Globus pallidus (tissue), 1 donor: Measurements from ENCODE around the gene RBM20.
"Not testable (repeated sequence)": the region's sequence is repeated elsewhere in the genome, so short reads cannot be mapped to it uniquely, and the experiment has no call there.

ENCODE experiments used
- DNase-seq: peaks from one replicate; pipeline ENCODE4 v3.0.0-alpha.2; 2015; ENCODE audit warnings: low spot score

Gene RBM20

DNA sequence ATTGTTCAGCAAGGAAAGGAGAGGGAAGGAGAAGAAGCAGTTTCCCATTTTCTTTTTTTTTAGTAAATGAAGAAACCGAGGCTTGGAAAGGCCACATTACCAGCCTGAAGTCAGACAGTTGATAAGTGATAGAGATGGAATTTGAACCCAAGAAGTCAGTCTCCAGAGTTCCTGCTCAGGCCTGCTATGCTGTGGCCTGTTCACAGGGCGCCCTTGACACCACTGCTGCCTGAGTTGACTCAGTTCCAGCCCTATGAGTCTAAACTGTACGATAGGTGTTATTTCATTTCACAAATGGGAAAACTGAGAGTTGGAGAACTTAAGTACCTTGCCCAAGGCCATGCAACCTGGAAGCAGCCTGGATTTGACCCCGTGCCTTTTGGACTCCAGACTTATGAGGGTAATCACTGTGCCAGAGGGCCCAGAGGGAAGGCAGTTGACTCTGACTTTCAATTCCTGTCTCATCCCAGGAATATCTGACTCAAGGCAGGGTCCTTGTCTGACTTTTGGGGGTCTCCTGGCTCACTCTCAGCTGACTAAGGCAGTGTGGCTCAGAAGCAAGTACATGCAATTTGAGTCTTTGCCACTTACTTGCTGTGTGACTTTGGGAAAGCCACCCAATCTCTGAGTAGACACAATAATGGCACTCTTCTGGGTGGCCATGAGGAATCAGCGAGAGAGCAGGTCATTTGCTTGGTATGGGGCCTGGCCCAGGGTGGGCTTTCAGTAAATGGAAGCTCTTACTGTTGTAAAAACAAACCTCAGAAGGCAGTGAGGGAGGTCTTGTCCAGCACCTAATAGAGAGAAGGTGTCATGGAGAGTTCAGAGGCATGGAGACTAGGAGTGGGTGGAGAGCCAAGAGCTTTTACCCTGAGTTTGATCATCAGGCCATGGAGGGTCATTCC lies 17.9 kb upstream of the RBM20 start:
- no peak for DNase-seq

DNA sequence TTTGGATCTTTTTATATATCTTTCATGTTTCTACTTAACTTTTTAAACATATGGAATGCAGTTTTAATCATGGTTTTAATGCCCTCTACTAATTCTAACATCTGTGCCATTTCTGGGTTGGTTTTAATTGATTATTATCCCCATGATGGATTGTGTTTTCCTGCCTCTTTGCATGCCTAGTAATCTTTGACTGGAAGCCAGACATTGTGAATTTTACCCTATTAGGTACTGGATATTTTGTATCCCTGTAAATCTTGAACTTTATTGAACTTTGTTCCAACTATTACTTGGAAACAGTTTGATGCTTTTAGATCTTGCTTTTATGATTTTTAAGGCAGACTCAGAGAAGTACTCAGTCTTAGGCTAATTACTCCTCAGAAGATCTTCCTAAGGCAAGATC lies 16.0 kb upstream of the RBM20 start:
- DNase-seq: no peak

DNA sequence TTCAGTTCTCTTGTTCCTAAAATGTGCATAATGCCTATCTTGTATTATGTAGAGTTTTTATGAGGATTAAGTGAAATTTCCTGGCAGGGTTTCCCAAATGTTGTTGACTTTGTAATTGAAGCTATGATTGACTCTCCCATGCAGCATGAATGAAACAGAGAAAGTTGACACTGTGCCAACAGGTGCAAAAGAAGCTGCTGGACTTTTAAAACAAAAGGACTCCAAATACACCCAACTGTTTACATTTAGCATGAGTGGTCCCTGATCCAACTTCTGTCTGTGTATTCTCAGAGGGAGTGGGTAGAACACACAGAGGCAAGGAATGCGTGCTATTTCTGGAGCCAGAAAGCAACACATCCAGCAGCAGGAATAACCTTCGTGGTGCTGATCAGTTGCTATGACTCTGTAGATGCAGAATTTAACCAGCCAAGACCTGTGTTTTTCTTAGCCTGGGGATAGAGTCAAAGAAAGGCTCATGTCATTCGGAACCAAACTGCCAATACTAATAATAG lies 14.4 kb upstream of the RBM20 start:
- no peak for DNase-seq

DNA sequence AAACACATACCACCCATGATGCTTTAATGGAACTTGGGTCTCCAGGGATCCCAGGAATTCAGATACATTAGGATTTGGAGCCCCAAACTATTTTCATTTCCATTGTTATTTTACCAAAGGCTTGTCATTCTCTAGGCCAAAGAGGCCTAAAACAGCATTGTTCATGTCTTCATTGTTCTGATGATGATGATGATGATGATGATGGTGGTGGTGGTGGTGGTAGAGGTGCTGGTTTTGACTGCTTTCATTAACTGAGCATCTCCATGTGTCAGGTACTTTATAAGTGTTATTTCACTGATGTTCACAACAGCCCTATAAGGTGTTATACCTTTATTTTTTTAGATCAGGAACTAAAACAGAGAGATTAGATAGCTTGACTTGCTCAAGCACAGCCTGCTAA lies 12.2 kb upstream of the RBM20 start:
- DNase-seq: no peak

DNA sequence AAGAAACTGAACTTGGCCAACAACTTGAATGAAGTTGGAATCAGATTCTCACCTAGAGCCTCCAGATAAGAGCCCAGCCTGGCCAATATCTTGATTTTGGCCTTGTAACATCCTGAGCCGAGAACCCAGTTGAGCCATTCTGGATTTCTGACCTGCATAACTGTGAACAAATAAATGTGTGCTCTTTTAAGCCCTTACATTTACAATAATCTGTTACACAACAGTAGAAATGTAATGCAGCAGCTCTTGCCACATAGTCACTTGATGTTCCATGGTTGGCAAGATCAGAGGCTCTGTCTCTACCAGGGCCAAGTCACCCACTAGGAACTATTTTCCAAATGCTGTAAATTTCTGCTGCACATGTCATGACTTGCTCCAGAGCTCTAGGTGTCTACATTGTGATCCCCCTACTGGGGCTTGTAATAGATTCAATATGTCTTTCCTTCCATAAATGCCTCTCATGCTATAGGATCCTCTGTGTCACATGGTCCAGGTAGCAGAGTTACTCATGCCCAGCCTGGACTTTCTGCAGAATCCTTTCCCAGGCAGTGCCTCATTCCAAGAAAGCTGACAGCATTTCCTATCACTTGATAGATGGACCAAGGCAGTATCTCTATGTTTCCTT lies 11.4 kb upstream of the RBM20 start:
- no peak for DNase-seq

DNA sequence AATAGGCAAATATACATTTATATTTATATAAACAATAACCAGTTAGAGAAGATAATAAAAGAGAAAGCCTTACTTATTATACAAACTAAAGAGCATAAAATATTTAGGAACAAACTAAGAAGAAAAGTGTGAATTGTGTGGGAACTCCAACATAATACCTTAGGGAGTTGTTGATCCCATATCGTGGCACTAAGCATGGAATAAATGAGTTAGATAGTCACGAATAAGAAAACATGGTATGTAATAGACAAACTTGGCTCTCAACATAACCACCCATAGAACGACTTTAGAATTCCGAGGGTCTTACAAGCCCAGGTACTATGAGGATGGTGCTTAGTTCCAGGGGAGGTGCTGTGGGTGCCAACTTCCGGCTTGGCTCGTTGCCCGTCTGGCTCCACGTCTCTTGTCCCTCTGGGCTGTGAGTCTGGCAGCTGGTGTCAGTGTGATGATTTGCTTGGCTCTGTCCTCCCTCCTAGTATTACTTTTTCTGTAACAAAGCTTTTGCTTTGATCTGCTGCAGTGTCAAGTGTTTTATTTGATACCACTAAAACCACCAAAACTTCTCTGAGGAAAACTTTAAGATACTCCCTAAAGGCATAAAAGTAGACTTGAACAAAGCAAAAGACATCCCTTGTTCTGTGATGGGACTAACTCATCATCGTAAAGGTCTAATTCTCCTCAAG lies 9.5 kb upstream of the RBM20 start:
- DNase-seq: no peak

DNA sequence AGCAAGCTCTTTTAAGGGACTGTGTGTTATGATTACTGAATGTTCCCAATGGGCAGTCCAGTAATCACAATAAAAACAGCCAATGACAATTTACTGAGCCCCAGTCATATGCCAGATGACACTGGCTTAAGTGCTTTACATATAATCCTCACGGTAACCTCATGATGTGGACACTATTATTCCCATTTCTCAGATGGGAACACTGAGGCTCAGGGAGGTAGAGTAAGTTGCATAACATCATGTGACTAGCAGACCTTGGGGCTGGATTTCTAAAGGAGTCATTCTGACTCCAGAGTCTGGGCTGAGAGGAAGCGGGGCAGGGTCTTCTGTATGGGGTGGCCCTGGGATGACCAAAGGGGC lies 7.6 kb upstream of the RBM20 start:
- no peak for DNase-seq

DNA sequence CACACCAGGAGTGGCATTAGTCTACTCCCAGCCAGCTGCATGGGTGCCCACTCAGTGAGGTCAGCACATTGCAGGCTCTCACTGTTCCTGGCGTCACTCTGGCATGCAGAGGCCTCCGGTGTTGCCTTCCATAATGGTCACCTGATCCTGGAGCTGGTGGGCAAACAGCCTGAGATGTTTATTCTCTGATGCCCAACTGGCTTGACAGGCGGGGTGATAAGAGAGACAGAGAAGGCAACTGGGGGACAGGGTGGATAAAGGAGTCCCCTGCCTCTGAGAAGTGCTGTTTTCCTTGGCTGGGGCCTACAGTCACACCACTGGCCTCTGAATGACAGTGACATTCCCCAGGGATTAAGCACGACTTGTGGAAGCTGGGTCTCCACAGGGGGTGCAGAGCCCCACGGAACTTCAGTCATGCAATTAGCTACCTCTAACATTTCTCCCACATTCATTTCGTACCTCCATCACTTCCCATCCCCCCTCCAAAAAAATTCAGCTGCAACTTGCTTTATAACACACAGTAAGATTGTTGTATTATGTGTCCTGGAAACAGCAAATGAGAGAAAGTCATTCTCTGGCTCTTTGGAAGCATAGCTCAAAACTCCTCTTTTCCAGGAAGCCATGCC lies 7.1 kb upstream of the RBM20 start:
- DNase-seq: no peak

DNA sequence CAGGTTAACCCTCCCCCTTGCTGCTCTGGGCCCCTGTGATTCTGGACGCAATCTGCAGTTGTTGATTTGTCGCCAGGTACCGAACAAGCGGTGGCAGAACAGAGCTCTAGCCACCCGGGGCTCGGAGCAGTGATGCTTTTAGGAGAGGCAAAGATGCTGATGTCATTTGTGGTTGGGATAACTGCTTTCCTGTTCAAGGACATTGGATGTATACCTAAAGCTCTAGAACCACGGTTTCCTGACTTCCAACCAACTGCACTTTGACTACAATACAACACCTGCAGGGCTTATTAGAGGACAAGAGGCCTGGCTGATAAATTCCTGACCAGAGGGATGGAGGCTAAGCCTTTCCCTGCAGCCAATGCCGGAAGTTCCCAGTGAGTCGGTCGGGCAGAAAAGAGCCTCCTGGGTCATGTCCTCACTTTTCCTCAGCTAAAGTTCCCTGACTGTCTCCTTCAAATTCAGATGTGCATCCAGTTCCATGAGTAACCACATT lies 6.5 kb upstream of the RBM20 start:
- no peak for DNase-seq

DNA sequence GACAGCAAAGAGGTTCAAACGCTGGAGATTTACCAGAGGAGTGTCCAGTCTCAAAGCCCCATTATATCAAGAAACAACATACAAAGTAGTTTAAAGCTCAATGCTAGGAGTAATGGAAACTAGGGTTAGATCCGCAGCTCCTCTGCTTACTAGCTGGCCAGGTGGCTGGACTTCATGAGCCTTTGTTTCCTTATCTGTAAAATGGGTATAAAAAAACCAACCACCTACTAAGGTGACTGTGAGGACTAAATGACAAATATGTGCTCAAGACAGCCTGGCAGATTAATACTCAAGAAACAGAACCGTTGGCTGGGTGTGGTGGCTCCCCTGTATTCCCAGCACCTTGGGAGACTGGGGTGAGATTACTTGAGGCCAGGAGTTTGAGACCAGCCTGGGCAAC lies 5.8 kb upstream of the RBM20 start:
- no peak for DNase-seq

DNA sequence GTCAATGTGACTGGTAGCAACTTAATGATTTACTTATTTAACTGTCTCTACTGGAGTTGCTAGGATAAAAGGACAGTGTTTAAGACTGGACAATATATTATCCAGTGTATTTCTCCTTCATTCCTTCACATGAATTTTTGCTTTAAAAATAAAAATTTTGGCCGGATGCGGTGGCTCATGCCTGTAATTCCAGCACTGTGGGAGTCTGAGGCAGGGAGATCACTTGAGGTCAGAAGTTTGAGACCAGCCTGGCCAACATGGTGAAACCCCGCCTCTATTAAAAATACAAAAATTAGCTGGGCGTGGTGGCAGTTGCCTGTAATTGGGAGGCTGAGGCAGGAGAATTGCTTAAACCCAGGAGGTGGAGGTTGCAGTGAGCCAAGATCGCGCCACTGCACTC lies 5.1 kb upstream of the RBM20 start:
- not testable (repeated sequence) for DNase-seq

DNA sequence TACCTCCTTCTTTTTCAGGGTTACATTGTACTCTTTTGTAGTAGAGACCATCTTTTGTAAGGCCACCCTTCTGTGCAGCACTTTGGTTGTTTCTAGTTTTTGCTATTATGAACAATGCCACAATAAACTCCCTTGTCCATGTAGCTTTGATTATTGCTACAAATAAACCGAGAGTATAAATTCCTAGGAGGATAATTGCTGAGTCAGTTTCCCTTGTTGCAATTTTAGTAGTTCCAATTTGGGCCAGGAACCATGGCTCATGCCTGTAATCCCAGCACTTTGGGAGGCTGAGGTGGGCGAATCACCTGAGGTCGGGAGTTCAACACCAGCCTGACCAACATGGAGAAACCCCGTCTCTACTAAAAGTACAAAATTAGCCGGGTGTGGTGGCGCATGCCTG lies 4.3 kb upstream of the RBM20 start:
- not testable (repeated sequence) for DNase-seq

DNA sequence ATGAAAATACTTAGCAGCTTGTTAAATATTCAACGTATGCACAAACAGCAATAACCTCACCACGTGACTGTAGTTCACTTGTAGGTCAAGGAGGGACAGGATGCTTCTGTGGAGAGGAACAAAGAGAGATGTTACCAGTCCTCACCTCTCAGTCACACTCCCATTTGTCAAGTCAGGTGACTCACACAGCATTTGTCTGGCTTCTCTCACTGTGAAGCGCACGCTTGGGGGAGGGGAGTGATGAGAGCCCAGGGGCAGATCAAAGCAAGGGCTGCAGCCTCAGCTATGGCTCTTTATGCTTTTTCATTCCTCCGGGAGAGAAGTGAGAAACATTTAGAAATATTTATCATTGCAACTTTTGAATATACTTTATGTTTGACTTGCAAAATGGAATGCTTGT lies 2.9 kb upstream of the RBM20 start:
- DNase-seq: no peak

DNA sequence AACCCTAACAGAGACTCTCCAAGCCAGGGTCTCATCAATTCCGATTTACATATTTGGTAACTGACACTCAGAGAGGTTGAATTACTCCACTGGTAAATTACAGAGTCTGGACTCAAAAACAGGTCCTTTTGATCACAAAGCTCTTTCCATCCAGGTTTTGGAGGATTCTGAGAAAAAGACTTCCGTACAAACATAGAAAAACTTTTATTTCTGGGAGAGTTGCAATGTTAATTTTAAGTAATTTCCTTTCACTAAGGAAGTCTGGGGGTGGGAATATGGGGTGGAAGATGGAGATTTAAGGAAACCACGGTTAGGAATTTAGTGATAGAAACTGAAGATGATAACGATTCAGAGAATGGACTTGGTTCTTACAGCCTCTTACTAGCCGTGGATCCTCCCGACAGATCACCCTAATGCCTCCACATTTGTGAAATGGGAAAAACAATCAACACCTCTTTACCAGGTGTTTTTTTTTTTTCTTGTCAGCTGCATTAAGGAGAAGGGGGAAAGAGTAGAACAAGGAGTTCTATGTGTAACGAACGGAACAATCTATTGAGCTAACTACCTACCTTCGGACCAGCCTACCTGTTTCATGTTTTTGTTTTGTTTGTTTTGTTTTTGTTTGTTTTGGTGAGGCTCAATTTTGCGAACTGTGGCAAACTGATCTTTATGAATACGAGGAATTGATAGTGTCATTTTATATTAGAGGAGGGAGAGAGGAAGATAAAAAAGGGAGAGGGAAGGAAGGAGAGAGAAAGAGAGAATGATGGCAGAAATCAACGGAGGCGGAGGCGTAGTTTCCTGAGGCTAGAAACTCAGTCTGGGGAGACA lies 1.7 kb upstream of the RBM20 start:
- no peak for DNase-seq

DNA sequence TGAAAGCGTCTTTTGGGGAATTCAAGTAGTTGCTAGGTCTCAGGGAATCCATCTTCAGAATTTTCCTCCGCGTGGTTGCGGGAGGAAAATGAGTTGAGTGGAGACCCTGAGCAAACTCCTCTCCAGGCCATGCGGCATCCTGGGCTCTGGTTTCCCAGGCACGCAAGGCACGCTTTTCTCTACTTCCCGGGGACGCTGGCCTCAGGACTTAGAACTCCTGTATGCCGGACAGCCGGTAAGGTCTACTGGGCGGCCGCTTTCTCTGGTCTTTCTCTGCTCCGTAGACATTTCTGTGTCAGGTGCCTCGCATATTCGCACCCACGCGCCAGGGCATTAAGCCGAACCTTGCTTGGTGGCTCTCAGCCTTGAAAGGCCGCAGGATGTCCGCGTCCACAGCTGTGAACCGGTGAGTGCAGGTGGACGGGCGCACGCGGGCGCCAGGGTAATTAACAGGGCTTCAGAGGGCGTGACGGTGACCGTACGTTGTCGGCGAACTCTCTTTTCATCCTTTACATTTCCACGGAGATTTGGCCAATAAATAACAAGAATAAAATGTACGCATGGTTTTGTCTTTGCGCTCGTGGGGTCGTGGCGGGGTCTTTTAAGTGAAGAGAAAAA lies 992 bp upstream of the RBM20 start:
- no peak for DNase-seq

DNA sequence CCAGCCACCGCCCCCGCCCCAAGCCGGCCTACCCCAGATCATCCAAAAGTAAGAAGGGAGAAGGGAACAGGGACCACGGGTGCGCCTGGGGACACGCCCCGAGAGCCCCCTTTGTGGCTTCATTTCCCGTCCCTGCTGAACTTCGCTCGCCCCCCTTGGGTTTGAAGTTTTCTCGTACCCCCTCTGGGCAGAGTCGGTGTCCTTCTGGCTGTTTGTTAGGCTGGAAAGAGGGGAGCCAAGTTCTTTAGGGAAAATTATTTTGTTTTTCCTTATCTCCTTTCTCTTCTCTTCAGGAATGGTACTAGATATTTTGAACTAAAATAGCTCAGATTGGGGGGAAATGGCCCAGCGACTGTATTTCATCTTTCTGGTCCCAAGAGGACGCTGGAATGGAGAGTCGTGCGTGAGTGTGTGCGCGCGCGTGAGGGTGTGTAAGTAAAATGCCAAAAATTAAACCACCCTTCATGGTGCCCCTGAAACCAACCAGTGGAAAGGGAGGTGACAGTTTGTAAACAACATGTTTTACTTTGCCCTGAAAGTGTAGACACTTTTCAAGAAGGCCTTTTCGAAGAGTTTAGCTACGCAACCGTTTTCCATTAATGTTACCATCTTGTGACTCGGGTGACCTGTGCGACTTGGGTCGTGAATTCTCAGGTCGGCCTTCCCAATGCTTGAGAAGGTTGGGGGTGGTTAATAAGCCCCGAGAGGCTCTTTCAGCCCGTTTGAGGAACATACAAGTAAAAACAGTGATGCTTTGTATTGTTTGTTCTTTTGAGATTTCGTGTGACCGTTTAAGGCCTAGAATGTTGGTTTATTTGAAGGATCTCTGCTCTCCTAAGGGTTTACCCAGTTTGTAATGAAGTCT lies 694 bp downstream of the RBM20 start:
- no peak for DNase-seq

DNA sequence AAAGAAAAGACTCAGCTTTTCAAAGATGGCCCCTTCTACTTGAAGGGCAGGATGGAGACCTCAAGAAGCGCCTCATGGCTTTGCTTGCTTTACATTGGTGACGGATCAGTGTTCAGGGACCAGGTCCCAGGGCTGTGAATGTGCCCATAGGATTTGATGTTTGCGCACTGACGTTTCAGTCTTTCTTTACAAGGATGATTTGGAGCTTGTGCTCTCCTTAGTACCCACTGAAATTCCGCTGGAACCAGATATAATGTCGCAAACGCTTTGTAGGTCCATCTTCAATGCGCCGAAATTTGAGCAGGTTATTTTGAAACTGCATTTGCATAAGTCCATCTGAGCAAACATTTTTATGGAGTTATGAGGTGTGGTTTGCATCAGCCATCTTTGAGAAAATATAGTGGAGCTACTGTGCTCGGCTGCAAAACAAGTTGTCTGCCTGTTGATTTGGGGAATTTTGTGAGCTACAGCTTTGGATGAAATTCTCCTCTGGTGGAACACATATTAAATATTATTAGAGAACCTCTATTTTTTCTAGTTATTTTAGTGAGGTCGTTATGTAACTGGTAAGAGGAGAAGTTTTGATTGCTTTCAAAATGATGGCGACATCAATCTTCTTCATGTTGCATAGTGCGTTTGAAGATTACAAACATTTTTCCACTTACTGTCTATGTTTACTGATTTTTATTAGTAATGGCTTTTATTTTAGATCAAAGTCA lies 2.4 kb downstream of the RBM20 start:
- no peak for DNase-seq

DNA sequence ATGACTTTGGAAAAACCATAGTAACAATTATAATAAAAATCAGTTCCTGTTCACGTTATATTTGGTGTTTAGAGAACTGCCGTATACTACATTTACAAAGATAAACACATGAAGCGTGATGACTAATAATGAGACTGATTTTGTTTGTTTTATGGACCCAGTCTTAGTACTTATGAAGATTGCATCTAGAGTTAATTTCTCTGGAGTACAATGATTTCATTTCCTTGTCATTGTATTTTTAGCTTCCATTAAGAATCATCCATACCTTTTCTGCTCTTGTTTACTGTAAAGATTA lies 2.9 kb downstream of the RBM20 start:
- DNase-seq: no peak

DNA sequence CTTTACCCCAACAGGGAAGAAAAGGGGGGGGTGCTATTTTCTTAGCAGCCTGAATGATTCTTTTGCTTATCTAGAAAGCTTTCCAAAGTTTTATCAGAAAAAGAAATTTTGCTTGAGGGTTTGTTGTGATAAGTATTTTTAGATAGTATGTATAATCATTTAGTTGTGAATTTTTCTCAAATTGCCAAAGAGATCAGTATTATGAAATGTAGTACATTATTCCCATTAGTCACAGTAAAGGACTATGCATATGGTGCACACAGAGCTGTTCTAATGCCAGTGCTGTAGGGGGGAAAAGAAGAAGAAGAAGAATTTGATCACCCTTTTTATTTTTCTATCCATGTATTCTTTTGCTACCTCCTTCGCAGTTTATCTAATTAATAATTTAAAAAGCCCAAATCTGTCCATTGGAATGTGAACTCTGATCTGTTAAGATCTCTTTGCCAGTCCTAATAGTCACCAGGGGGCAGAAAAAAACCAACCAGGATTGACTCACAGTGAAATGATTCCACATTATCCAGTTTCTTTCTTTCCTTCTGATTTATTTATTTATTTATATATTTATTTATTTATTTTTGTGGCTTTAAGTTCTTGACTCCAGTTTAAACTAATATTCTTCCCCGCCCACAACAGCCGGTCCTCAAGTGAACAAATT lies 4.7 kb downstream of the RBM20 start:
- DNase-seq: no peak
